IMR-90 (cell line): ENCODE measurements around the gene WNT16. TPM values are rescaled to one million over a fixed set of nuclear protein-coding genes. Genes with fewer than 3 reads are reported as not detected.

Experiments
- ATAC-seq: fragments of 200-7000 bp; cut with Tn5 transposase; 2 replicates; pipeline ENCODE4 v1.9.1; 2020; ENCODE audit warnings: low read depth, mild to moderate bottlenecking, moderate library complexity
- BruUV-seq: library from RNA; stranded (reverse); fragments of 400-500 nt; replicated peaks from 2 replicates; lab custom pipeline; 2021; lab: Mats Ljungman, UMichigan
- CTCF ChIA-PET: fragments of 300-600 bp; formaldehyde crosslinking; extraction: SDS; loops from one replicate; lab custom pipeline; 2021; ENCODE audit warnings: antibody characterized with exemption; lab: Yijun Ruan, JAX
- POLR2A ChIA-PET: fragments of 300-600 bp; sonication (Branson Sonifier 250); formaldehyde crosslinking; loops from one replicate; lab custom pipeline; 2022; ENCODE audit warnings: antibody characterized with exemption; ENCODE audit not compliant: unreplicated experiment; lab: Charles Lee
- DNase-seq: peaks from one replicate; pipeline ENCODE4 v3.0.0; 2013
- H2AFZ ChIP-seq: replicated peaks from 2 replicates; pipeline ENCODE3; 2013; ENCODE audit warnings: low read length, mild to moderate bottlenecking; ENCODE audit not compliant: poor library complexity
- H2AK5ac ChIP-seq: 2 replicates; pipeline ENCODE4 v1.6.1; 2013; ENCODE audit warnings: low read depth, low read length, inconsistent platforms
- H2AK9ac ChIP-seq: replicated peaks from 2 replicates; pipeline ENCODE3; 2013; ENCODE audit warnings: mild to moderate bottlenecking, low read depth, low read length, moderate library complexity; ENCODE audit not compliant: poor library complexity
- H2BK120ac ChIP-seq: 2 replicates; pipeline ENCODE4 v1.6.1; 2013; ENCODE audit warnings: low read depth, low read length, inconsistent platforms
- H2BK15ac ChIP-seq: 3 replicates; pipeline ENCODE4 v1.6.1; 2013; ENCODE audit warnings: low read depth, low read length, inconsistent platforms
- H2BK20ac ChIP-seq: 2 replicates; pipeline ENCODE4 v1.6.1; 2013; ENCODE audit warnings: low read depth, mild to moderate bottlenecking, inconsistent platforms, low read length, moderate library complexity
- H2BK5ac ChIP-seq: 2 replicates; pipeline ENCODE4 v1.6.1; 2013; ENCODE audit warnings: mild to moderate bottlenecking, low read depth, low read length, inconsistent platforms; ENCODE audit not compliant: poor library complexity, severe bottlenecking
- H3K14ac ChIP-seq: replicated peaks from 2 replicates; pipeline ENCODE4 v1.6.1; 2013; ENCODE audit warnings: low read depth, low read length, inconsistent platforms
- H3K18ac ChIP-seq: 2 replicates; pipeline ENCODE4 v1.6.1; 2013; ENCODE audit warnings: low read depth, low read length, control low read depth
- H3K23ac ChIP-seq: 2 replicates; pipeline ENCODE4 v1.6.1; 2013; ENCODE audit warnings: low read depth, low read length, inconsistent platforms
- H3K27ac ChIP-seq: 2 replicates; pipeline ENCODE4 v1.5.1; 2013; ENCODE audit warnings: mild to moderate bottlenecking, control low read depth, low read length; ENCODE audit not compliant: insufficient read depth
- H3K27me3 ChIP-seq: 2 replicates; pipeline ENCODE4 v1.6.1; 2013; ENCODE audit warnings: low read length; ENCODE audit not compliant: control insufficient read depth, insufficient read depth
- H3K36me3 ChIP-seq: 2 replicates; pipeline ENCODE4 v1.6.1; 2013; ENCODE audit warnings: low read length, mixed read lengths; ENCODE audit not compliant: control insufficient read depth, insufficient read depth
- H3K4ac ChIP-seq: 2 replicates; pipeline ENCODE4 v1.6.1; 2013; ENCODE audit warnings: low read depth, low read length, inconsistent platforms
- H3K4me1 ChIP-seq: 2 replicates; pipeline ENCODE4 v1.6.1; 2013; ENCODE audit warnings: low read length, mixed read lengths; ENCODE audit not compliant: control insufficient read depth, insufficient read depth
- H3K4me2 ChIP-seq: 2 replicates; pipeline ENCODE4 v1.6.1; 2013; ENCODE audit warnings: low read depth, mild to moderate bottlenecking, control low read depth, low read length, moderate library complexity
- H3K4me3 ChIP-seq: 2 replicates; pipeline ENCODE4 v1.5.1; 2013; ENCODE audit warnings: low read depth, mild to moderate bottlenecking, control low read depth, low read length, moderate library complexity; ENCODE audit not compliant: insufficient read depth
- H3K56ac ChIP-seq: 2 replicates; pipeline ENCODE4 v1.6.1; 2013; ENCODE audit warnings: low read length, inconsistent platforms; ENCODE audit not compliant: insufficient read depth; ENCODE audit errors: extremely low read depth
- H3K79me1 ChIP-seq, 2 experiments: 2 replicates each; pipeline ENCODE4 v1.6.1; 2013; ENCODE audit warnings: low read length in 2 of 2, inconsistent platforms in 1 of 2, low read depth in 1 of 2
- H3K9ac ChIP-seq: 2 replicates; pipeline ENCODE4 v1.6.1; 2013; ENCODE audit warnings: low read depth, low read length, control low read depth
- H3K9me1 ChIP-seq: 2 replicates; pipeline ENCODE4 v1.6.1; 2013; ENCODE audit warnings: low read length, inconsistent platforms; ENCODE audit not compliant: insufficient read depth
- H3K9me3 ChIP-seq: 2 replicates; pipeline ENCODE4 v1.6.1; 2013; ENCODE audit warnings: low read length; ENCODE audit not compliant: control insufficient read depth, insufficient read depth
- H4K20me1 ChIP-seq: 2 replicates; pipeline ENCODE4 v1.6.1; 2013; ENCODE audit warnings: low read length, inconsistent platforms; ENCODE audit not compliant: insufficient read depth
- H4K5ac ChIP-seq: 2 replicates; pipeline ENCODE4 v1.6.1; 2013; ENCODE audit warnings: mild to moderate bottlenecking, low read depth, low read length, control low read depth
- H4K8ac ChIP-seq, 2 experiments: 2 replicates each; pipeline ENCODE4 v1.6.1; 2013; ENCODE audit warnings: low read depth in 2 of 2, low read length in 2 of 2, control low read depth in 1 of 2, inconsistent platforms in 1 of 2
- H4K91ac ChIP-seq: 2 replicates; pipeline ENCODE4 v1.6.1; 2013; ENCODE audit warnings: low read depth, low read length, inconsistent platforms; ENCODE audit not compliant: insufficient read depth
- CEBPB ChIP-seq: IDR thresholded peaks from 2 replicates; pipeline ENCODE4 v1.6.1; 2012; ENCODE audit warnings: low read depth, low read length, improper control_type of control experiment
- RAD21 ChIP-seq: IDR thresholded peaks from 2 replicates; pipeline ENCODE4 v1.6.1; 2012; ENCODE audit warnings: low read length, improper control_type of control experiment
- WGBS, 2 experiments: methylation state at CpG; one replicate each; pipeline versions ENCODE4 v1.1.5 to v1.1.7; 2013; ENCODE audit warnings: missing lambda C conversion rate in 2 of 2; ENCODE audit not compliant: insufficient read length in 1 of 2; ENCODE audit errors: extremely low coverage in 2 of 2; 5-methylcytosine and 5-hydroxymethylcytosine counted together
- dilution Hi-C: fragments of 300-500 bp; cut with HindIII; formaldehyde crosslinking; loops from one replicate; pipeline ENCODE4 v1.14.3; 2018; ENCODE audit warnings: low sequenced_read_pairs; ENCODE audit not compliant: unreplicated experiment
- in situ Hi-C: fragments of 300-500 bp; cut with MboI; formaldehyde crosslinking; loops from 3 replicates; pipeline ENCODE4 v1.14.3; 2019; ENCODE audit warnings: low sequenced_read_pairs, inconsistent platforms, mixed read lengths
- intact Hi-C: fragments of 100-400 bp; cut with micrococcal nuclease; formaldehyde crosslinking; loops from 2 replicates; pipeline ENCODE4 v1.10.0; 2022
- polyA plus RNA-seq, 3 experiments: library from polyadenylated mRNA; depleted of rRNA; stranded (reverse); fragments of >200 nt; gene quantifications; 2 replicates each; pipeline ENCODE4 v1.2.3, GENCODE V29; 2012; ENCODE audit warnings: low replicate concordance in 1 of 3
- total RNA-seq: library from RNA; depleted of rRNA; stranded (reverse); fragments of >200 nt; gene quantifications from 2 replicates; pipeline ENCODE4 v1.2.3, GENCODE V29; 2012
- TF ChIP-seq, protein P1 (sequence below): conservative IDR thresholded peaks from 2 replicates; pipeline ENCODE4 v1.5.1; 2012; ENCODE audit warnings: mild to moderate bottlenecking, low read depth, low read length, improper control_type of control experiment

WNT16 gene
- total and polyA plus RNA-seq, 2 of the 4 experiments (the other 2 are of a cell fraction) = 0.68 to 1.1 TPM

DNA sequence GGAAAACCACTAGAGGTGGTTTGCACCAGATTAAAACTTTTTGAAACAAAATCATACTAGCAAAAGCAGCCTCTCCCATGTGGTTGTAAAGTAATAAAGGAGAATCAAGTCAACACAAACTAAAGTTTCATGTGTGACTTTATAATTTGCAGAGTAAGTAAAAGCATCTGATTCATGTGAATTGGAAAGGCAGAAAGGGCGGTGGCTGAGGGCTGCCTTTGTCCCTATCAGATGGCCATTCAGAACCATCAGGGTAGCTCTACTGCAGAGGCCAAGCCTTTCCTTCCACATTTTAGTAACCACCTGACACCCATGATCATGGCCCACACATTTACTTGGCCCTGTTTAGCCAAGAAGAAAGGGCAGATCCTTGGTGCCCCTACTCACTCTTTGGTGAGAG, 15.7 kb downstream of the WNT16 start:
- TF ChIP-seq, protein P1, sequence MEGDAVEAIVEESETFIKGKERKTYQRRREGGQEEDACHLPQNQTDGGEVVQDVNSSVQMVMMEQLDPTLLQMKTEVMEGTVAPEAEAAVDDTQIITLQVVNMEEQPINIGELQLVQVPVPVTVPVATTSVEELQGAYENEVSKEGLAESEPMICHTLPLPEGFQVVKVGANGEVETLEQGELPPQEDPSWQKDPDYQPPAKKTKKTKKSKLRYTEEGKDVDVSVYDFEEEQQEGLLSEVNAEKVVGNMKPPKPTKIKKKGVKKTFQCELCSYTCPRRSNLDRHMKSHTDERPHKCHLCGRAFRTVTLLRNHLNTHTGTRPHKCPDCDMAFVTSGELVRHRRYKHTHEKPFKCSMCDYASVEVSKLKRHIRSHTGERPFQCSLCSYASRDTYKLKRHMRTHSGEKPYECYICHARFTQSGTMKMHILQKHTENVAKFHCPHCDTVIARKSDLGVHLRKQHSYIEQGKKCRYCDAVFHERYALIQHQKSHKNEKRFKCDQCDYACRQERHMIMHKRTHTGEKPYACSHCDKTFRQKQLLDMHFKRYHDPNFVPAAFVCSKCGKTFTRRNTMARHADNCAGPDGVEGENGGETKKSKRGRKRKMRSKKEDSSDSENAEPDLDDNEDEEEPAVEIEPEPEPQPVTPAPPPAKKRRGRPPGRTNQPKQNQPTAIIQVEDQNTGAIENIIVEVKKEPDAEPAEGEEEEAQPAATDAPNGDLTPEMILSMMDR = no peak
- TF ChIP-seq CEBPB (no peak), RAD21 (no peak)
- Histone ChIP-seq H2BK20ac (peak overlapping the region; percentile 32; the same call in 1 of the 2 replicates), H4K5ac (no peak overlapping the region), H2BK120ac (no peak overlapping the region), H3K4me1 (peaks cover 8% of the 10 kb centered on the region), H3K4me2 (no peak overlapping the region), H3K9ac (no peak overlapping the region), H3K27me3 (no peaks in the 10 kb centered on the region), H4K20me1 (no peaks in the 10 kb centered on the region), H3K18ac (no peak overlapping the region), H3K4me3 (no peak overlapping the region), H2AK9ac (no peak overlapping the region), H3K36me3 (peaks cover 8% of the 10 kb centered on the region), H3K9me1 (peaks cover 14% of the 10 kb centered on the region), H2BK5ac (no peak overlapping the region), H2BK15ac (no peak overlapping the region), H2AK5ac (peak overlapping the region; percentile 33; the same call in 1 of the 2 replicates), H3K14ac (0 out of 2 replicates have a peak overlapping the region, but pooled peaks have one; percentile 35), H4K8ac (peak overlapping the region in 1 of 2 experiments; percentile 15; a peak in 1 of 4 replicates), H3K4ac (no peak overlapping the region), H3K79me1 (no peaks in the 10 kb centered on the region), H2AFZ (no peak overlapping the region), H3K56ac (no peak overlapping the region), H4K91ac (no peak overlapping the region), H3K27ac (no peak overlapping the region), H3K9me3 (no peaks in the 10 kb centered on the region), H3K23ac (no peak overlapping the region; the same call in 1 of the 2 replicates)
- in situ Hi-C loops = loop anchor here (25.0 kb wide), 2 partner anchors 207 to 357 kb away; partner anchors contain the start of gene CPED1
- intact Hi-C loops = no loop called here
- no TSS peak for BruUV-seq
- no peak for ATAC-seq
- DNase-seq = no peak
- POLR2A ChIA-PET = no interaction called here
- dilution Hi-C loops = no loop called here
- no CpG with 5 or more reads among the region's 1 CpG for WGBS, 2 experiments
- CTCF ChIA-PET = no interaction called here
